ENCODE data around the gene PRUNE2.
A peak's percentile ranks its signal among the peaks of the same experiment; 100 is the strongest.
"Not testable (repeated sequence)": the region's sequence is repeated elsewhere in the genome, so short reads cannot be mapped to it uniquely, and the experiment has no call there.

PRUNE2 gene

DNA sequence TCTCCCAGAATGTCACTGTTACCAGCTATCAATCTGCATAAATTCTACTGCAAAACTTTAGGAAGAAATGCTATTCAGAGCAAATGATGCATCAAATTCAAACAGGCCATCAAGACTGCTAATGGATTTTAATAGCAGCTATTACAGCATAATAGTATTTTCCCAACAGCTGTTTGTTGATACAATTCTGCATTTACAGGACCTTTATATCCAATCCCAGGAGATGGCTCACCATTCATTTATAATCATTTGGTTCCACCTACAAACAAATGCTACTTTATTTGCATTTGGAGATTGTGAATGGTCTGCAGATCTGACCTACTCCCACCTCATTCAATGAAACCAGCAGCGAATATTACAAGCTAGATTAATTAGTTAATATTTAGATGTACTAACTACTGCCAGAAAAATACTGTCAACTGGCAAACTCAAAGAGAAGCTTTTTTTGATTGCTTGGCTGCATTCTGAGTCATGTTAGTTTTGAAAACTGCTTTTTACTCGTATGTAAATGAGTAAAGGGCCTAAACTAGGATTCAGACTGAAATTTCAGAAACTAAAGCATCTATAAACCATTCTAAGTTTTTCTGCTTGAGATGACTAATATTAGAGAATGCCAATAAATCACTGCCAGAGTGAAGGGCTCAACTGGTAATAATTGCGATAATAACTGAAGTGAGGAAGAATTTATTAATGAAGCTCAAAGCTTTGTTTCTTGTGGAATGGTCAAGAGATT lies 148.8 kb downstream of the PRUNE2 start:
- TF ChIP-seq, protein P1, sequence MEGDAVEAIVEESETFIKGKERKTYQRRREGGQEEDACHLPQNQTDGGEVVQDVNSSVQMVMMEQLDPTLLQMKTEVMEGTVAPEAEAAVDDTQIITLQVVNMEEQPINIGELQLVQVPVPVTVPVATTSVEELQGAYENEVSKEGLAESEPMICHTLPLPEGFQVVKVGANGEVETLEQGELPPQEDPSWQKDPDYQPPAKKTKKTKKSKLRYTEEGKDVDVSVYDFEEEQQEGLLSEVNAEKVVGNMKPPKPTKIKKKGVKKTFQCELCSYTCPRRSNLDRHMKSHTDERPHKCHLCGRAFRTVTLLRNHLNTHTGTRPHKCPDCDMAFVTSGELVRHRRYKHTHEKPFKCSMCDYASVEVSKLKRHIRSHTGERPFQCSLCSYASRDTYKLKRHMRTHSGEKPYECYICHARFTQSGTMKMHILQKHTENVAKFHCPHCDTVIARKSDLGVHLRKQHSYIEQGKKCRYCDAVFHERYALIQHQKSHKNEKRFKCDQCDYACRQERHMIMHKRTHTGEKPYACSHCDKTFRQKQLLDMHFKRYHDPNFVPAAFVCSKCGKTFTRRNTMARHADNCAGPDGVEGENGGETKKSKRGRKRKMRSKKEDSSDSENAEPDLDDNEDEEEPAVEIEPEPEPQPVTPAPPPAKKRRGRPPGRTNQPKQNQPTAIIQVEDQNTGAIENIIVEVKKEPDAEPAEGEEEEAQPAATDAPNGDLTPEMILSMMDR (conservative IDR thresholded peaks at IDR 0.05) = no peak
- H3K27ac ChIP-seq = no peak overlapping the region

DNA sequence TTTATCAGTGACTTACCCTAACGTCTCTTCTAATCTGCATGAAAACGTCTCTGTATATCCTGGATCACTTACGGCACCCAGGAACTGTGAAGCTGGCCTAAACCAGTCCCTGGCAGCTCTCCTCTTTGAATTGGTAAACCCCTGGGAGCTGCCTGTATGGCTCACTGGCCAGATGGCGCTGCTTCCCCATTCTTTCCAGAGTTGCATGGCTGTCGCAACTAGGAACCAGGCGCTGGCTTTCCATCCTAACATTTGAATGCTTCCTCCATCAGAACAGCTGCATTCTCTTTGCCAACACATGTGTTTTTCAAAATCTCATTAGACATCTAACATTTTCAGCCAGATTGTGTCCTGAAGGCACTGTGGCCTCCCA lies 149.7 kb downstream of the PRUNE2 start:
- H3K27ac ChIP-seq = 0 out of 2 replicates have a peak overlapping the region, but pooled peaks have one; percentile 3
- TF ChIP-seq, protein P1 (conservative IDR thresholded peaks at IDR 0.05) = peak; percentile 25; the same call in 1 of the 2 replicates

DNA sequence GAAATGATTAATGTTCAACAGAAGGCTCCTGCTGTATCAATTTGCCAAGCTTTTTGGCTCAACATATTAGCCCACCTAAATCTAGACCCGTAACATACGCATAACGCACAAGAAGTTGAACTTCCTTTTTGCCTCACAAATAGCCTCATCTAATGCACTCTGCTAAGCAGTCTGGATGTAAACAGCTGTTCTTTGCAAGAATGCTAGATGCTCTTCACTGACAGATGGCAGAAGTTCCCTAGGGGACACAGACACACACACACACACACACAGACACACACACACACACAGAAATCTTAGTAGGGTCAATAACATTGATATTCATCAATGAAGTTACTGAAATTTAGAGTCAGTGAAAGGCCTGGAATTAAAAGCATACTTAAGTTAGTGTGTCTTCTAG lies 154.9 kb downstream of the PRUNE2 start:
- no peak overlapping the region for H3K27ac ChIP-seq
- TF ChIP-seq, protein P1 (conservative IDR thresholded peaks at IDR 0.05) = no peak

DNA sequence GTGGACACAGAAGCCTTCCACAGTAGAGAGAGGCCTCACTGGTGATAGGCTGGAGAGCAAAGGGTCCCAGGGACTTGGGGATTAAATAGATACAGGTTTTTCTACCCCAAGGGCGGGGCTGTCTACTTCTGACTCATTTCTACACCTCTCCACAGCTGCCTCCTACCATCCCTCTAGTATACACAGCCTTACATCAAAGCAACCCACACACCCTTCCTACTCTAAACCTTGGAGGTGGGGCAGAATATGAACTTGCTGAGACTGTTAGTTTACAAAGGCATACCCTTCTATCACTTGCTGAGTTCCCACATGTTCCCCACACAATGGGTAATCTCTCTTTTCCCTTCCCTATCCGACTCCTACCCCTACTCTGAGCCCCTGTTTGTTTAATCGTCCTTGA lies 161.6 kb downstream of the PRUNE2 start:
- no peak overlapping the region for H3K27ac ChIP-seq
- TF ChIP-seq, protein P1 (conservative IDR thresholded peaks at IDR 0.05) = no peak

DNA sequence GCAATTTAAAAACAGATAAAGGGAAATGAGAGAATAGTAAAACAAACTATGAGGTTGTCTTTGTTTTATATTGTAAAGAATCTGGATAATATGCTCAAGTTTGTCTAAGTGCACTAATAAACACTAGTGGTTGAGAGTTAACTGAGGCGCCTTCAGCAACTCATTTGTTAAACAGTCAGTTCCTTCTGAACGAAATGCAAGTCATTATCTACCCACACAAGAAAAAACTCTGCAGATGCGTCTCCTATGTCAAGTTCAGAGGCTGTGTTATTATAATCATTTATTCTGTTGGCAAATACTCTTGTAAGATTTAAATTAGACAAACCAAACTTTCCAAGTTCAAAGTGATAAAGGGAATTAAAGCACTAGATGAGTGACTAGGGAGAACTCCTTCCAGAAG lies 162.0 kb downstream of the PRUNE2 start:
- H3K27ac ChIP-seq = no peak overlapping the region
- TF ChIP-seq, protein P1 (conservative IDR thresholded peaks at IDR 0.05) = no peak

DNA sequence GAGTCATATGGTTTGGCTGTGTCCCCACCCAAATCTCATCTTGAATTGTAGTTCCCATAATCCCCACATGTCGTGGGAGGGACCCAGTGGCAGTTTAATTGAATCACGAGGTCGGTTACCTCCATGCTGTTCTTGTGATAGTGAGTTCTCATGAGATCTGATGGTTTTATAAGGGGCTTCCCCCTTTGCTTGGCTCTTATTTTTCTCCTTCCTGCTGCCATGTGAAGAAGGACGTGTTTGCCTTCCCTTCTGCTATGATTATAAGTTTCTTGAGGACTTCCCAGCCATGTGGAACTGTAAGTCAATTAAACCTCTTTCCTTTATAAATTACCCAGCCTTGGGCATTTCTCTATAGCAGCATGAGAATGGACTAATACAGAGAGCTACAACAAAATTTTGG lies 163.0 kb downstream of the PRUNE2 start:
- H3K27ac ChIP-seq = not testable (repeated sequence)

DNA sequence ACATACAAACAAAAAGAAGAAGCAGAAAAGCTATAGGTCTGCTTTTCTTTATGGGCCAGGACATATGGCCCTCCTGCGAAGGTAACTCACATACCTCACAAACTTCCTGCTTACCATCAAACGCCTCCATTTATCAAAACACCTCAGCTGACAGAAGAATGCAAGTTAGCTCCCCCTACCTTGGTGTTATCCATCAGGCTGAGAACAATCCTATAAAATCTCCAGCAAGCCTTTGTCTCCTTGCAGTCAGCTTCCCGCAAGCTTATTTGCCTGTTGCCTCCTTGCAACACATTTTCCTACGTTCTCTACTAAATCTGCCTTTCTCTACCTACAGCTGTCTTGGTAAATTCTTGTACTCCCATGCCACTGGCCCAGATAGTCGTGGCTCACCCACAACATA lies 164.4 kb downstream of the PRUNE2 start:
- no peak overlapping the region for H3K27ac ChIP-seq
- TF ChIP-seq, protein P1 (conservative IDR thresholded peaks at IDR 0.05) = no peak

DNA sequence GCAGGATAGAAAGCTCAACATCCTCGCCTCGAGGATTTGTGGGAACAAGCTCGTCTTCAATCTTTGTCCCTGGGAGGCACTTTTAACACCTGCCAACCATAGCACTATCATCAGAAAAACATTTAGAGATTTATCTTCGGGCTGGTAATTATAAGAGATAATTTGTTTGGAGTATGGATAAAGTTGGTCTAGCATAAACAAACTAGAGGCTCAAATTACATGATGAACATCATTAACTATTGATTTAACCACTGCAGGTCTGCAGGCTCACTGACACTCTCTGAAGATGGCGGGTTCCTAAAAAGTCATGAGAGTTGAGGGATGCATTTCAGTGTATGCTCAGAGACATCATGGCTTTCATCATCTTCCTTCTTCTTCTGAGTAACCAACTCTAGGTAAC lies 167.5 kb downstream of the PRUNE2 start:
- H3K27ac ChIP-seq = no peak overlapping the region
- TF ChIP-seq, protein P1 (conservative IDR thresholded peaks at IDR 0.05) = no peak

All from VCaP (cell line).